Cardiac muscle cell (in vitro differentiated cells and primary cell): ENCODE measurements around the gene MBD1. TPM values are rescaled to one million over a fixed set of nuclear protein-coding genes. Genes with fewer than 3 reads are reported as not detected.
A peak's percentile ranks its signal among the peaks of the same experiment; 100 is the strongest.

Experiments used
- DNase-seq, 2 donors: peaks; one replicate each; pipeline versions ENCODE4 v3.0.0 to v3.0.0-alpha.2; 2010 to 2017; ENCODE audit warnings: low read depth in 1 of 2, low spot score in 1 of 2
- H3K27ac ChIP-seq: fragments of 200-600 bp; sonication (generic); 2 replicates; pipeline ENCODE4 v1.5.1; 2016
- H3K27me3 ChIP-seq: fragments of 200-600 bp; sonication (generic); 2 replicates; pipeline ENCODE4 v1.6.0; 2016; ENCODE audit warnings: control low read depth
- H3K36me3 ChIP-seq: fragments of 200-600 bp; sonication (generic); 2 replicates; pipeline ENCODE4 v1.5.1; 2016; ENCODE audit warnings: control low read depth
- H3K4me1 ChIP-seq: fragments of 200-600 bp; sonication (generic); 2 replicates; pipeline ENCODE4 v1.8.1; 2017; ENCODE audit warnings: low read depth, mild to moderate bottlenecking, mixed run types
- H3K4me3 ChIP-seq: fragments of 200-600 bp; sonication (generic); 2 replicates; pipeline ENCODE4 v1.5.1; 2016; ENCODE audit warnings: mild to moderate bottlenecking
- H3K9me3 ChIP-seq: fragments of 200-600 bp; sonication (generic); 2 replicates; pipeline ENCODE4 v1.5.1; 2017; ENCODE audit warnings: low read depth, mild to moderate bottlenecking, control low read depth
- CTCF ChIP-seq: IDR thresholded peaks from 2 replicates; pipeline ENCODE4 v1.5.1; 2012; ENCODE audit warnings: low read depth, mild to moderate bottlenecking, low read length
- polyA plus RNA-seq: library from polyadenylated mRNA; unstranded; fragments of >200 nt; fragmentation: Nextera tagmentation; extraction: Ambion mirVana; gene quantifications from 2 replicates; pipeline ENCODE4 v1.2.1, GENCODE V29; 2016
- total RNA-seq: library from RNA; depleted of rRNA; stranded (reverse); fragments of >200 nt; gene quantifications from 2 replicates; pipeline ENCODE4 v1.2.3, GENCODE V29; 2016

The MBD1 gene
- total and polyA plus RNA-seq, 2 experiments from 2014 or later, result 78.9 to 167 TPM

GRCh38 chr18:50273203-50274043 is 7.9 kb downstream of the MBD1 start:
- no peaks in the 10 kb centered on the region for H3K9me3 ChIP-seq
- H3K27ac ChIP-seq, result no peak overlapping the region
- no peak for DNase-seq
- no peak for TF ChIP-seq CTCF
- no peaks in the 10 kb centered on the region for H3K27me3 ChIP-seq
- no peak overlapping the region for H3K4me3 ChIP-seq
- no peaks in the 10 kb centered on the region for H3K4me1 ChIP-seq
- peaks cover 73% of the 10 kb centered on the region for H3K36me3 ChIP-seq

- no peaks in the 10 kb centered on the region for H3K9me3 ChIP-seq
- no peaks in the 10 kb centered on the region for H3K4me1 ChIP-seq
- no peak for TF ChIP-seq CTCF
- peaks cover 66% of the 10 kb centered on the region for H3K36me3 ChIP-seq
- H3K27me3 ChIP-seq, result no peaks in the 10 kb centered on the region
- no peak overlapping the region for H3K4me3 ChIP-seq
- no peak overlapping the region for H3K27ac ChIP-seq
- no peak for DNase-seq
These were observed 8.8 kb downstream of the MBD1 start for GRCh38 chr18:50272568-50272967.

- TF ChIP-seq CTCF, result peak; percentile 85
- peak; percentile 68 to 80 for DNase-seq
- no peaks in the 10 kb centered on the region for H3K9me3 ChIP-seq
- H3K4me1 ChIP-seq, result no peaks in the 10 kb centered on the region
- peaks cover 29% of the 10 kb centered on the region for H3K36me3 ChIP-seq
- no peak overlapping the region for H3K4me3 ChIP-seq
- no peaks in the 10 kb centered on the region for H3K27me3 ChIP-seq
- no peak overlapping the region for H3K27ac ChIP-seq
These were observed 13.1 kb downstream of the MBD1 start for GRCh38 chr18:50268022-50268747.

- Histone ChIP-seq H3K27me3 (no peaks in the 10 kb centered on the region), H3K27ac (no peak within 1 kb of the TSS), H3K4me1 (no peaks in the 10 kb centered on the region), H3K4me3 (peak within 1 kb of the TSS; percentile 57), H3K36me3 (peaks cover 13% of the 10 kb centered on the region), H3K9me3 (no peaks in the 10 kb centered on the region)
- peak; percentile 93 to 94 for DNase-seq
- TF ChIP-seq CTCF, result no peak
These were observed 15.0 kb downstream of the MBD1 start, which contains the start of gene CFAP53 for GRCh38 chr18:50266248-50266704. Gene CFAP53 (minus strand): TSS chr18:50266495. CDS start chr18:50266404, 91 bp downstream.

- TF ChIP-seq CTCF, result no peak
- Histone ChIP-seq H3K27me3 (no peaks in the 10 kb centered on the region), H3K4me1 (no peaks in the 10 kb centered on the region), H3K4me3 (no peak overlapping the region), H3K9me3 (no peaks in the 10 kb centered on the region), H3K27ac (no peak overlapping the region), H3K36me3 (no peaks in the 10 kb centered on the region)
- DNase-seq, result no peak
These were observed 18.3 kb downstream of the MBD1 start for GRCh38 chr18:50262977-50263376.
